GF-D8 (cell line): ENCODE results near the gene TRRAP.

Source experiments
- DNase-seq: peaks from one replicate; lab custom pipeline; 2025; lab: John Stamatoyannopoulos, UW

TRRAP gene

DNA sequence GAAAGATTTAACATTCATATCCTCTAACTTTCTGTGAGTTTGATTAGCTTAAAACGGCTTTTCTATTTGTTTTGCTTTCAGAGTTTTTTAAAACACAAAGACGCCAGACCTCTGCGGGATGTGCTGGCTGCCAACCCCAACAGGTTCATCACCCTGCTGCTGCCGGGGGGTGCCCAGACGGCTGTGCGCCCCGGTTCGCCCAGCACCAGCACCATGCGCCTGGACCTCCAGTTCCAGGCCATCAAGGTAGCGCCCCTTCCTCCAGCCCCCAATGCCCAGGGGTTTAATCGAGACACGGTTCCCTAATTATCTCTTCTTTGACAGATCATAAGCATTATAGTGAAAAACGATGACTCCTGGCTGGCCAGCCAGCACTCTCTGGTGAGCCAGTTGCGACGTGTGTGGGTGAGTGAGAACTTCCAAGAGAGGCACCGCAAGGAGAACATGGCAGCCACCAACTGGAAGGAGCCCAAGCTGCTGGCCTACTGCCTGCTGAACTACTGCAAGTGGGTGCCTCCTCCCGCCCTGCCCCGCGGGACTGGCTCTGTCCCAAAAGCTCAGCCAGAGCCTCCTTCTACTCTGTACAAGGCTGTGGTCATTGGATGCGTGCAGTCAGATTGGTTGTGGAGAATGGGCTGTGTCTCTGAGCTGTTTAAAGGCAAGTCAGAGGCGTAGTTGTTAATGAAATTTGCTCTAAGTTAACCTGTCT is 71.2 kb downstream of the TRRAP start:
- DNase-seq = no peak

DNA sequence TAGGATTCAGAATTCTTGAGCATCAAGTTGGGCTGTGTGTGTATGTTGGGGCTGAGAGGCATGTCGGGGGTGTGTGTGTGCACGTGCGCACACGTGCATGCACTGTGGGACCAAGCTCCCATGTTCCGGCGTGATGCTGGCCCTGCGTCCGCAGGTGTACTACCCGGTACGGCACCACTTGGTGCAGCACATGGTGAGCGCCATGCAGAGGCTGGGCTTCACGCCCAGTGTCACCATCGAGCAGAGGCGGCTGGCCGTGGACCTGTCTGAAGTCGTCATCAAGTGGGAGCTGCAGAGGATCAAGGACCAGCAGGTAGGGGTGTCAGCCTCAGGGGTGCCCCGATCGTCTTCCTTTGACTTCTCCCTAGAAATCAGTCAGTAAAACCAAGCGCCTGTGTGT is 77.7 kb downstream of the TRRAP start:
- no peak for DNase-seq

DNA sequence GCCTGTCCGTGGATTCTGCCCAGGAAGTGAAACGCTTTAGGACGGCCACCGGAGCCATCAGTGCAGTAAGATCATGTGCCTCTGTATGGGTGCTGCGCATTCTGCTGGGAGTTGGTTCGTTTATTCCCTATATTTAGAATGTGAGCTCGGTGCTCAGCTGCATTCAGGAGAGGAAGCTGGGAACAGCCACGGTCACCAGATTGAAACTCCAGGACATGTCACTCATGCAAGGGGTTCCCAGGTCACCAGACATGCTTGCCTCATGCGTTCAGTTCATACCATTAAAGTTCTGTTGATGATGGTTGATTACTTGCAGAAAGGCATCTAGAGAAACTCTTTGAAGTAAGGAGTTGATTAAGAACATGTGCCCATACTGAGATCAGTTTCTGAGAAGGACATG is 78.1 kb downstream of the TRRAP start:
- DNase-seq = no peak

DNA sequence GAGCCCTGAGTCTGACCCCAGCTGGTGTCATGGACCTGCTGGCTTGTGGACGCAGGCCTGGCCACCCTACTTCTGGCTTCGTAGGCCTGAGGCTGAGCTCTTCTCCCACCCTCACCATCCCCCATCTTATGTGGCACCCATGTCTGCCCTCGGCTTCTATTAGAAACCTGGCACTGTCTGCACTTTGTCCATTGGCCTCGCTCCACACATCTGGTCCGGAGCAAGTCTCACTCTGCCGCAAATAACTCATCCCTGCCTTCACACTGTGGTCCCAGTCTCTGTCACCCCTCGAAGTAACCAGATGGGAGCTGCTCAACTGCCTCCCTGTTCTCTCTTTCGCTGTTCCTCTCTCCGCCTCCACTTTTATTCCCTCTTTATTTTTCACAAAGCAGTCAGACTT is 78.6 kb downstream of the TRRAP start:
- no peak for DNase-seq

DNA sequence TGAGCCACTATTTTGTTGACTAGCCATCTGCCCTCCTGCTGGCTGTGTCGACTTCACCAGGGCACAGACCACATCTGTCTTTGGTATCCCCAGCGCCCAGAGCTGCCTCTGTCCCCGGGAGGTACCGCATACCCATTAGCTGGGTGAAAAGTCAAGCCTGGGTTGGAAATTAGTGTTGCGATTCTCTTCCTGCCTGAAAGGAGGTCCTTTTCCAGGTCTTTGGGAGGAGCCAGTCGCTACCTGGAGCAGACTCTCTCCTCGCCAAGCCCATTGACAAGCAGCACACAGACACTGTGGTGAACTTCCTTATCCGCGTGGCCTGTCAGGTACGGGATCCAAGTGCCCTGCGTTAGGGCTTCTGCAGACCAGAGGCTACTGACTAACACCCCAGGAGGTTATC is 79.4 kb downstream of the TRRAP start:
- DNase-seq = no peak

DNA sequence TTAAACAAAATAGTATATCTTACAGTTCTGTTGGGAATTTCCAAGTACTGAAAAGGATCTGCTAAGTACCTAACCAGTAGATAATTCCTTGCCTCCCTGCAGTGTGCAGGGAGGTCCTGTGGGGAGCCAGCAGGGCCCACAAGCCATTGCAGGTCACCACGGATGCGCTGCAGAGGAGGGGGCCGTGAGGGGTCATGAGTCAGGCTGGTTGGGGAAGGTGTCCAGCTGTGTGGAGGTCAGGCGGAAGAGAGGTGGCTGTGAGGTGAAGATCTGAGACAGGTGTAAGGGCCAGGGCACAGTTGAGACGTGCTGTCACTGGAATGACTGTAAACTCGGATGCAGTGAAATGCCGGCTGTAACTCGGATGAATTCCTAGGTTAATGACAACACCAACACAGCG is 80.6 kb downstream of the TRRAP start:
- DNase-seq = no peak

DNA sequence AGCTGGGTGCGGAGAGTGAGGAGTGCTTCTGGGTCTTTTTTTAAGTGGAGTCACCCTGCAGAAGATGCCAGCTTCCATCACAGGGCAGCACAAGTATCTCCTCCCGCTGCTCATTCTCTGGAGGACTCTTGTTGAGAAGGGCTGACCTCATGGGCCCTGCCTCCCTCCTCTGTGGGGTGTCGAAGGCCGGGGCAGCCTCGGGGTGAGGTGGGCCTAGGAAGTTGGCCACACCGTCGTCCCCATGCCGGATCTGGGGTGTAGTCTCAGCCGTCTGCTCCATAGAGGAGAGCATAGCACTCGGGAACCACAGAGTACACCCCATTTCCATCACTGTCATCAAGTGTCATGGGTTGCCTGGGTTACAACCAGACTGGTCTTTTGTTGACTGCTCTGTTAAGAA is 85.0 kb downstream of the TRRAP start:
- no peak for DNase-seq

DNA sequence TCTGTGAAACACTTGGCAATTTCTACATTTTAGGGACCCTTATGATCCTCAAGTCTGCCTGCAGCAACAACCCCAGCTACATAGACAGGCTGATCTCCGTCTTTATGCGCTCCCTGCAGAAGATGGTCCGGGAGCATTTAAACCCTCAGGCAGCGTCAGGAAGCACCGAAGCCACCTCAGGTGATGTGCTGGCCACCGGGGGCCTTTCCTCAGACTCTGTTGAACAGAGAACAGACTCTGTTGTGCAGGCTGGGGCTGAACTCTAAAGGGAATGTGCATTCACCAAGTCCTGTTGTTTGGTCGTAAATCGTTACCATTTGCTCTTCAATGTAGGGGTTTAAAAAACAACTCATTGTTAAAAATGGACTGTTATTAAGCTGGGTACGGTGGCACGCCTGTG is 86.3 kb downstream of the TRRAP start:
- DNase-seq = no peak

DNA sequence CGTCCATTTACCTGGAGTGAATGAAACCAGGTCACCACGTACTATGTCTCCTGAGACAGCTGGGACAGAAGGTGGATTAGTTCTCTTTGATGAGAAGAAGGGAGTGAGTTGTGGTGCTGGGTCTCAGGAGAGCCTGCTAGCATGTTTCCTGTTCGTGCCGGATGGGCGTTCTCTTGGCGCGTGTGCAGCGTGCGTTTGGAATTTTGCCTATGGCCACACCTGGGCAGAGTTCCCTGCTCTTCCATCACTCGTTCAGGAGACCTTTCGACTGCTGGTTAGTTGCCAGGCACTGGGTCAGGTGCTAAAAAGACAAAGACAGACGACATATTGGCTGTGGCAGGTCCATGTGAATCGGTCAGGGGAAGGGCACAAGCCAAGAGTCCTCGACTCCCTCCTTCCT is 90.3 kb downstream of the TRRAP start:
- DNase-seq = no peak

DNA sequence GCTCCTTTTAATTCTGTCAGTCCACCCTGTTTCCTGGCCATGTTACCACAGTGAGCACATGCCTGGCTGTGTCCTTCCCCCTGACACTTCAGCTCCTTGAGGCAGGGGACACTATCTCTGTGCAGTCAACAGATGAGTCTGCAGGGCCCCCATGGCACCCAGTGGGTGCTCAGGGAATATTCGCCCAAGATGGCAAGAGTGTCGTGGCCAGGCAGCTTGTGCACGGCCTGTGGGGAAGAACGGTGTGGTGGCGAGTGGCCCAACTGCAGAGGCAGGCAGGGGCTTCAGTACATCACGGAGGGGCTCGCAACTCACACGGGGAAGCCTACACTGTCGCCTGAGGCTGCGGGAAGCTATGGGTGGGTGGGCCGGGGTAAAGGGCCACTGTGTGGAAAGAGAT is 91.1 kb downstream of the TRRAP start:
- no peak for DNase-seq

DNA sequence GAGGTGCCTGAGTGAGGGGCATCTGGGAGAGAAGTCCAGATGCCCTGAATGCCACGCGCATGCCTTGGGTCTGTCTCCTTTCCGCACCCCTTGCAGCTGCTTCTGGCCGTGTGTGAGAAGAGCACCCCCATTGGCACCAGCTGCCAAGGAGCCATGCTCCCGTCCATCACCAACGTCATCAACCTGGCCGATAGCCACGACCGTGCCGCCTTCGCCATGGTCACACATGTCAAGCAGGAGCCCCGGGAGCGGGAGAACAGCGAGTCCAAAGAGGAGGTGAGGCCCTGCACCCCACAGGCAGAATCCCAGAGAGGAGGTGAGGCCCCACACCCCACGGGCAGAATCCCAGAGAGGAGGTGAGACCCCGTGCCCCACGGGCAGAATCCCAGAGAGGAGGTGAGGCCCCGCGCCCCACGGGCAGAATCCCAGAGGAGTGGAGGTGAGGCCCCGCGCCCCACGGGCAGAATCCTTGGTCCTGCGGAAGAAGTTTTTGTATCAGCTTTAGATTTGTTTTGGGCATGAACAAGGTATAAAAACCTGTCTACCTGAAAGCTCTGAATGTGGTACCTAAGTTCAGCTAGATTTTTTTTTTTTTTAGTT is 91.8 kb downstream of the TRRAP start:
- DNase-seq = no peak

DNA sequence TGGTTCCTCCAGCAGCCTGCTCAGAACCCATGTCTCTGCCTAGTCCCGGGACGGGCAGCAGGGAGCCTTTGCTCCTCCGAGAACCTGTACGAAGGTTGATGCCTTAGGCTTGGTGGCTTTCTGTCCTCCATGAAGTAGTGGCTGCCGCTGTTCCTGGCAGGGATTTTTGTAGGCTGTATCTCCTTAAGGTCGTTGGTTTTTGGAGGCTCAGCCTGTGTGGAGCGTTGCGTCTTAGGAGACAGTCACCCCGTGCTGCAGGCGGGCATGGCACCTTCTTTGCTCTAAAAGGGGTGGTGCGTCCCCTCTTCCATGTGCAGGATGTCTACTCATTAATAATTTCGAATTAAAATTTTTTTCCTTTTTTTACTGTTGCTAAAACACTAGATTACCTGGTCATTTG is 92.5 kb downstream of the TRRAP start:
- DNase-seq = no peak

DNA sequence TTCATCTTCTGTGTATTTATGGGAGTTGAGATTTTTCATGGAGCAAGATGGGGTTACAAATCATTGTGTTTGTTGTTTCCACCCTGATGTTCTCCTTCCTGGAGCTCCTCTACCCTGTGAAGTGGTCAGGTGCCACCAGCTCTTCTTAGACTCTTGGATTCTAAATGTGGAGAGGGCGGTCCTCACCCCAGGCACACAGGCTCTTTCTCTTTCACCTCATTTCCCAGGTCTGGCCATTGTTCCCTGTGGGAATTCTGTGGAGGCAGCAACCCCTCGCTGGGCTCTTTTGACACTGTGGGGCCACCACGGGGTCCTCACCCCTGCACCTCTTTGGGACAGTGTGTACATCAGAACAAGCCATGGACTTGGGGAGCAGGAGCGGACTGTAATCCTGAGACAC is 95.9 kb downstream of the TRRAP start:
- DNase-seq = no peak

DNA sequence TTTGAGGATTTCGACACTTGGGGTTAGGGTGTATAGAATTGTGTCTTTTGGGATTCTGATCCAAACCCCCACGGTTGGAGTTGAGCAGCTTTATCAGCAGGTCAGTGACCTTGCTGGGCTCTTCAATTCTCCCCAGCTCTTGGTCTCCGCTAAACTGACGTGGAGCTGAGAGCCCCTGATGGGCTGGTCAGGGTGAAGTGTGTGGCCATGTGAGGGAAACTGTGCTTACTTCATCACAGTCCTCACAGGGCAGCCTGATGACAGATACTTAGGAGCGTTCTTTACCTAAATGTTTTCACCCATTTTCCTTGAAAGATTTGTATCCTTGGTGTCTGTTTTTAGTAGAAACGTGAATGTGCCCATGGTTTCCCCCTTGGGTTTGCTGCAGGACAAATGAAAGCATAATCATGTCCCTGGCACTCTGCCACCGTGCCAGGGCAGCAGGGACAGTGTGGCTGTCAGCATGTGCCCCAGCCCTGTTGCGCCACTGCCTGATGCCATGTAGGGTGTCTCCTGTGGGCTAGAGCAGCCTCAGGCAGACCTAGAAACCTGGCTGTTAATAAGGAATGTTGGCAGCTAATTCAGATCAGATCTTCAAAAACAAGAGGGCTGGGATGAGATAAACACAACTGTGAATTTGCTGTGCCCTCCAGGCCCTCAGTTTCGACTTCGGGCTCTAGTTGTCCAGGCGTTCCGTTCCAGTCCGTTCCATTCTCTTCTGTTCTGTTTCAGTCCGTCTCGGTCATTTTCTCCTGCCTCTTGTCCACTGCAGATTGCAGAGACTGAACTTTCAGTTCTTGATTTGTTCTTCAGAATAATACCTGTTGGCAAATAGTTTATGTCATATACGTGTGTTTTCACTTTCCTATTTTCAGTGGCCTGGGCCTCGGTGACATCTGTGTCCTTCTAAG is 96.8 kb downstream of the TRRAP start:
- no peak for DNase-seq

DNA sequence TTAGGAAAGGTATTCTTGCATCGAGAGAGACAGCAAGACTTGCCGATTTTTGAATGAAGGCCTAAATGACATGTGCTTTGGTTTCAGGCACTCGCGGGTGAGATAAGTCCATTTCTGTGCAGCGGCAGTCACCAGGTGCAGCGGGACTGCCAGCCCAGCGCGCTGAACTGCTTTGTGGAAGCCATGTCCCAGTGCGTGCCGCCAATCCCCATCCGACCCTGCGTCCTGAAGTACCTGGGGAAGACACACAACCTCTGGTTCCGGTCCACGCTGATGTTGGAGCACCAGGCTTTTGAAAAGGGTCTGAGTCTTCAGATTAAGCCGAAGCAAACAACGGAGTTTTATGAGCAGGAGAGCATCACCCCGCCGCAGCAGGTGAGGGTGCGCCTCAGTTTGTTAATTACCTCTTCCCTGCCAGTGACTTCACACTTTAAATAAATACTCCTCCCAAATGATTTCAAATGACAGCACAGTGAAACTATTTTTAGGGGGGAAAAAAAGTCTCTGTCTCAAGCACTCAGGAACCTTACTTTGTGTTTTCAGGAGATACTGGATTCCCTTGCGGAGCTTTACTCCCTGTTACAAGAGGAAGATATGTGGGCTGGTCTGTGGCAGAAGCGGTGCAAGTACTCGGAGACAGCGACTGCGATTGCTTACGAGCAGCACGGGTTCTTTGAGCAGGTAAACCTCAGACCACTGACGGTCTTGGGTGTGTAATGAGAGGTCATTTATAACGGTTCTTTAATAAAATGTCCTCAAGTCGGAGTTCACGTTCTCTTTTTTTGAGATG is 98.3 kb downstream of the TRRAP start:
- DNase-seq = no peak

DNA sequence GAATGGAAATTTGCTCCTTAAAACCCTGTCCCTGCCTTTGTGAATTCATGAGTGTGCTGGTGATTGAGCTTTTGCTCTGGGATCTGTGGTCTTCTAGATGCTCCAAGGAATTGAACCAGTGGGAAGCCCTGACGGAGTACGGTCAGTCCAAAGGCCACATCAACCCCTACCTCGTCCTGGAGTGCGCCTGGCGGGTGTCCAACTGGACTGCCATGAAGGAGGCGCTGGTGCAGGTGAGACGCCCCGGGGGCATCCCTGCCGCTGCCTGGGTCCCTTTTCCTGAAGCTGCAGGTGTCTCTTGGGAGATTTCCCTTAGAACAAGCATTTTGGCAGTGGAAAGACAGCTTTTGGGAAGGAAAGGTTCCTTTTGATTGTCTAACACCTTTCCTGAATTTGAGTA is 100.3 kb downstream of the TRRAP start:
- no peak for DNase-seq

DNA sequence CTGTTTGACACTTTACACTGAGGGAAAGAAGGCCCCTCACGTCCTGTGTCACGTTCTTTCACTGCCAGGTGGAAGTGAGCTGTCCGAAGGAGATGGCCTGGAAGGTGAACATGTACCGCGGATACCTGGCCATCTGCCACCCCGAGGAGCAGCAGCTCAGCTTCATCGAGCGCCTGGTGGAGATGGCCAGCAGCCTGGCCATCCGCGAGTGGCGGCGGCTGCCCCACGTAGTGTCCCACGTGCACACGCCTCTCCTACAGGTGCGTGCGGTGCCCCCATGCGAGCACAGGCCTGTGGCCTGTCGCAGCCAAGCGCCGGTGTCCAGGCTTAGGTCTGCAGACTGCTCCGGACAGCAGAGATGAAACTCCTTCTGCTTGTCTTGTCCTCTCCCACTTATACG is 103.4 kb downstream of the TRRAP start:
- DNase-seq = no peak

DNA sequence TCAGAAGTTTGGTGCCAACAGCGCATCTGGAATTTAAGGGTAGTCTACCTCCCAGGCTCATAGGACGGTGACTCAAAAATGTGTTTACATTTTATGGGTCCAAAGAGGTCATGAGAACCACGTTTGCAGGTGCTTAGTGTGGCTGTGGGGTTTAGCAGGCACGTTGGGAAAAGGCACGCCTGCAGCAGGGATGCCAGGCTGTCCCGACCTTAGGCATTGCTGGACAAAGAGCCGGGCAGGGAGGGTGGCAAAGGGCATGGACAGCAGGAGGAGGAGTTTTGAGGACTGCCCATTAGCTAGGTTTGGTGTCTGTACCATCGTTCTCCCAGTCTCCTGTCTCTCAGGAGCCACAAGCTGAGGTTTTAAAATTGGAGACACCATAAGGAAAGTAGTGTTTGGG is 104.4 kb downstream of the TRRAP start:
- no peak for DNase-seq

DNA sequence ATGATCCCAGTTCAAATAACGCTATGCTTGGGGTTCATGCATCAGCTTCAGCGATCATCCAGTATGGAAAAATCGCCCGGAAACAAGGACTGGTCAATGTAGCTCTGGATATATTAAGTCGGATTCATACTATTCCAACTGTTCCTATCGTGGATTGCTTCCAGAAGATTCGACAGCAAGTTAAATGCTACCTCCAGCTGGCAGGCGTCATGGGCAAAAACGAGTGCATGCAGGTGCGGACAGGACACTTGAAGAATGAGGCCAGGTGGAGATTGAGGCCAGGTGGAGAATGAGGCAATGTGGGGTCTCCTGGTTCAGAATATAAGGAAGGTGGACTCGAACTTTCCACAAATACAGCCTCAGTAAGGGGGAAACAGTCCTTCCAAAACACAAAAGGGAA is 105.8 kb downstream of the TRRAP start:
- DNase-seq = no peak

DNA sequence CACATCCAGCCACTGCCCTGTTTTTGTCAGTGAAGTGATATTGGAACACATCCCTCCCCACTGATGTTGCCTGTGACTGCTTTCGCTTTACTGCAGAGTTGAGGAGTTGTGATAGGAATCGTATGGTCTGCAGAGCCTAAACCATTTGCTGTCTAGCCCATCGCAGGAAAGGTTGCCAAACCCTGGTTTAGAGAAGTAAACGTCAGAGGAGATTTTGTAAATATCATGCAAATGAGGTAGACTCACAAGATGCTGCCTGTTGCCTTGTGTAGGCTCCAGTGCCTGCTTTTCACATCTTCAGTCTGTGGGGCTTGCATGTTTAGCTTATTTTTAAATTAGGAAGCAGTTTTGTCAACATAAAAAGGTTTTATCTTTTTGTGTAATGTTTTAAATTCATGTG is 107.1 kb downstream of the TRRAP start:
- no peak for DNase-seq

DNA sequence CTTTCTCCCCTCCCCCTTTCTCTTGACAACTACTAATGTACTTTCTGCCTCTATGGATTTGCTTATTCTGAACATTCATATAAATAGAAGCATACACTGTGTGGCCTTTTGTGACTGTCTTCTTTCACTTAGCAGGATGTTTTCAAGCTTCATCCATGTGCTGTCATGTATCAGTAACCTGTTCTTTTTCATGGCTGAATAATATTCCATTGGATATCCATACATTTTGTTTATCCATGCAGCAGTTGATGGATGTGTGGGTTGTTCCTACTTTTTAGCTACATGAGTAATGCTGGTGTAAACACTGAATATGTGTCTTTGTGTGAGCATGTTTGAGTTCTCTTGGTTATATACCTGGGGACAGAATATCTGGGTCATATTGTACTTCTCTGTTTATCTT is 107.6 kb downstream of the TRRAP start:
- DNase-seq = no peak

DNA sequence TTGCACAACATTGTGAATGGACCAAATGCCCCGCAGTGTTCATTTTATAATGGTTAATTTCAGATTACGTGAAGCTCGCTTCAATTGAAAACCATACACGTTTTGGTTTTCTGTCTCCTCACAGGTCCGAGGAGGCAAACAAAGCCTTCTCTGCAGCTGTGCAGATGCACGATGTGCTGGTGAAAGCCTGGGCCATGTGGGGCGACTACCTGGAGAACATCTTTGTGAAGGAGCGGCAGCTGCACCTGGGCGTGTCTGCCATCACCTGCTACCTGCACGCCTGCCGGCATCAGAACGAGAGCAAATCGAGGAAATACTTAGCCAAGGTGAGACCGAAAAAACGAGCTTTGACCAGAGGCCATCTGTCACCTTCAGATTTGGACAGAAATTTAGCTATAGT is 110.3 kb downstream of the TRRAP start:
- DNase-seq = no peak
